Activated T-helper 9 cell treated with anti-CD3 and anti-CD28 coated beads, Interleukin-2, amount 50 U/mL, for 16 hours (primary cell): ENCODE results near the gene SERINC1.

Experiments used
- DNase-seq: peaks from one replicate; pipeline ENCODE4 v3.0.0-alpha.2; 2020; ENCODE audit warnings: low read depth

Gene SERINC1

DNA sequence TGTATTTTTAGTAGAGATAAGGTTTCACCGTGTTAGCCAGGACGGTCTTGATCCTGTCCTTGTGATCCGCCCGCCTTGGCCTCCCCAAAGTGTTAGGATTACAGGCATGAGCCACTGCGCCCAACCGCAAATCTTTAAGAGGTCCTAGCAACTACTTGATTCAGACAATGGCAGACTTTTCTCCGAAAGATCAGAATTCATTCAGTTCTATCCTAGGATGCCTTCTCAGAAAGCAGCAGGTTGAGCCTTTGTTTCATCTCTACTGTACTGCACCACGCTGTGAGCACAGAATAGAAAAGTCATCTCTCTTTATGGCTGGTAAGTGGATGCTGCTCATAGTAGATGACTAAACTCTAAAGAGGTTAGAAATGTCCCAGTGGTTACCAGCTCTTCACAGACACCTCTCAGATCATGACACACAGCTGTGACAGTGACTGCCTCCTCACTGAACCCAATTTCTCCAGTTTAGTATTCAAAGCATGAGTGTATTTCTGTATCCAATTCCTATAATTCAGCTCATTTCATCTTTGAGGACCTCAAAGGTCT is 78.2 kb downstream of the SERINC1 start:
- DNase-seq, result no peak
